ENCODE results near the gene HLA-DRA.

The HLA-DRA gene

DNA sequence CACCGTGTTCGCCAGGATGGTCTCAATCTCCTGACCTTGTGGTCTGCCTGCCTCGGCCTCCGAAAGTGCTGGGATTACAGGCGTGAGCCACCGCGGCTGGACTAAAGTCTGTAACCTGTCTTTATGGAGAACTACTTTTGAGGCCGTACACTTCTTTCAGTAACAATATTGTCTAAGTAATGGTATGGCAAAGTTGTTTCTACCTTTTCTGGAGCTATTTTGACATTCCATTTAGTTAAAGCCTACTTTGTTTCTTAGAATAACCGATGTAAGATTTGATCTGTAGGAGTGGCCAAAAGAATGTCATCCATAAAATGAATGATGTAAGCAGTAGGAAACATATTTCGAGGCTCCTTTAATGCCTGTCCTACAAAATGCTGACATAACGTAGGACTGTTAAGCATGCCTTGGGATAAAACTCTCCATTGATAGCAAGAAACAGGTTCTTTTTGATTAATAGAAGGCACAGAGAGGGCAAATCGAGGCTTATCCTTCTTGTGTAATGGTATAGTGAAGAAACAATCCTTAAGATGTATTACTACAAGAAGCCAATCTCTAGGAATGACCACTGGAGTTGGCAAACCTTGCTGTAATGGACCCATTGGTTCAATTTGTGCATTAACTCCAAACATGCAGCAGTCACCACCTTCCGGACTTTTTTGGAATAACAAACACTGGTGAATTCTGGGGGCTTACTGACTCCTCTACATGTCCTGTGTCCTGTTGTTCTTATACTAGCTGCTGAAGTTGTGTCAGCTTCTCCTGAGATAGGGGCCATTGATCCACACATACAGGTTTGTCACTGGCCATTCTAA is 35.9 kb downstream of the HLA-DRA start:
- no peak for DNase-seq
- ATAC-seq: no peak

DNA sequence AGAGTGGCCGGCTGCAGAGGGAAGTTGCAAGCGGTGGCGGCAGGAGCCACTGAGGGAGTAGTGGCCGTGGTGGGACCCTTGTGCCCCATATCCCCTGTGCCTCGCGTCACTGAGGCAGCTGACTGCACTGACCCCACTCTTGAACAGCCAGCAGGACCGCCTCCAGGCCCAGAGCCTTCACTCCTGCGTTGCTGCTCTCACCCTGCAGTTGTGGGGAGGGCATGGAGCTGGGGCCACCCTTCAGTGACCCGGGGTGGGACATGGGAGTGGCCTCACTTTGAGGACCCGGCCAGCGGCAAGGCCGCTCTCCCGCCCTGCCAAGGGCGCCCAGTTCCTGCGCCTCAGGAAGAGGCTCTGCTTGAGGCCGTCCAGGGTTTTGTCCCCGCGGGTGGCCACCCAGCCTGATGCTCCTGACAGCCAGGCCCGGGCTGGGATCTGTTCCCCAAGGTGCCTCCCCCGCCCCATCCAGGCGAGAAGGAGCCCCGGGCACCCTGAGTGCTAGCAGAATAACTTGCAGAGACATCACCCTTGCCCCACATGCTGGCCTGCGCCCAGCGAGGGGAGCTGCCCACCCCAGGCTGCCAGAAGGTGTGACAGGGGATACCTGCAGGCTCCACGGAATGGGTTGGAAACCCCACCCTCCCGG is 44.4 kb downstream of the HLA-DRA start:
- DNase-seq (no peak), ATAC-seq (no peak)

DNA sequence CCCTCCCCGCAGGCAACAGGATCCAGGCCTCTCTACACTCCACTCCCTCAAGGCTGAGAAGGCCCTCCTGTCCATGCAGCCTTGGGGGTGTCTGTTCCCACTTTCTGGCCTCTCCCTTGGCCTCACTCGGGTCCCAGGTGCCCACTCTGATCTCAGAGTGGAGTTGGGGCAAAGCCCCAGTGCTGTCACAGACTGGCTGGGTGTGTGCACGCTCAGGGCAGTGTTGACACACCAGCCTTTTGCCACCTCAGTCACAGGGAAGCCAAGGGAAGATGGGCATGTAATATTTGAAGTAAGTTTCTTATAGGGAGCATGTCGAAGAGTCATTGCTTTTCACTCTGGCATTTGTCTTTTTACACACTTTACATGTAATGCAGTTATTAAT is 44.9 kb downstream of the HLA-DRA start:
- DNase-seq (no peak), ATAC-seq (no peak)

DNA sequence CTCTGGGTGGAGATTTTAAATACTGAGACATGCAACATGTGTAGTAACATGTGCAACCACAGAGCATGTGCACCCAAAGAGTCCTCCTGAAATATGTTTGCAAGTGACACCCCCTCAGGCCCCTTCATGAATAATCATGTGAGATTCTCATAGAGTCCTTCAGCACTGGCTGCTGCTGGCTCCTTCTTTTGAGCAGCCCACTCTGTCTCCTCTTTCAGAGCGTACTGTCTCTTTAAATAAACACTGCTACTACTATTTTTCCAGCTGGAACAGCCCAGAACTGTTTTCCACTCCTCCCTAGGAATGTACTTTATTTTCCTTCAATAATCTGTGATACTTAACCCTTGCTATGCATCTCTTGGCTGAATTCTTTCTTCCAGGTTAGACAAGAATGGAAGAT is 48.4 kb downstream of the HLA-DRA start:
- DNase-seq (no peak), ATAC-seq (no peak)

DNA sequence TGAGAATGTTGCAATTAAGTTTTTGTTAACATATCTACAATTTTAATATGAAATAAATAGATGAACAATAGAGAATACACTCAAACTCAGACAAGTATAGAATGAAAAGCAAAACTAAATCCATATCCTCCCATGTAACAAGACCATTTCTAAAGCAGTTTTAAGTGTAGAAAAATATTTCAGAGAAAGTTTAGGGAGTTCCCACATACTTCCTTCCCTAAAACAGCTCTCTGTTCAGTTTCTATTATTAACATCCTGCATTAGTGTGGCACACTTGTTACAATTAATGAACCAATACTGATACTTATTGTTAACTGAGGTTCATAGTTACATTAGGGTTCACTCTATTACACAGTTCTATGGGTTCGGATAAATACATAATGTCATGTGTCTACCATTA is 52.0 kb downstream of the HLA-DRA start:
- ATAC-seq (no peak), DNase-seq (no peak)

DNA sequence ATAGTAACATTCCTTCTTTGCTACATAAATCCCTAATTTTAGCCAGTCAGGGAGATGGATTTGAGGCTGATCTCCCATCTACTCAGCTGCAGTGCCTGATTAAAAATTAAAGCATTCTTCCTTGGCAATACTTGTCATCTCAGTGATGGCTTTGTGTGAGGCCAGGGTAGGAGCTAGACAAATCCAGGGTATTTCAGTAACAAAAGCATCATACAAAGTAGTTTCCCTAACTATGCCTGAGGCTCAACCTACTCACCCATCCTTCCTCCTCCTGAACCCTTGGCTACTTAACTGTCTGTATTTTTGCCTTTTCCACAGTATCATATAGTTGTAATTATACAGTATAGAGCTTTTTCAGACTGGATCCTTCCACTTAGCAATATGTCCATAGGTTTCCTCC is 52.7 kb downstream of the HLA-DRA start:
- DNase-seq (no peak), ATAC-seq (no peak)
